HepG2 (cell line): ENCODE measurements around the gene CYTH1. TPM values are rescaled to one million over a fixed set of nuclear protein-coding genes. Genes with fewer than 3 reads are reported as not detected.

ENCODE experiments used
- ATAC-seq: fragments of 200-7000 bp; cut with Tn5 transposase; 3 replicates; pipeline ENCODE4 v1.9.1; 2020; ENCODE audit warnings: mild to moderate bottlenecking, moderate library complexity
- BruUV-seq: library from RNA; stranded (reverse); fragments of 400-500 nt; replicated peaks from 2 replicates; lab custom pipeline; 2021; lab: Mats Ljungman, UMichigan
- CTCF ChIA-PET: fragments of 300-600 bp; formaldehyde crosslinking; extraction: SDS; loops from one replicate; lab custom pipeline; 2021; ENCODE audit warnings: low total read pairs, inconsistent platforms, low intra/inter-chr PET ratio; lab: Yijun Ruan, JAX
- POLR2A ChIA-PET: fragments of 350-600 bp; sonication (Branson Sonifier 250); formaldehyde crosslinking; loops from one replicate; lab custom pipeline; 2020; ENCODE audit warnings: antibody characterized with exemption, inconsistent platforms; lab: Yijun Ruan, JAX
- DNase-seq: peaks from one replicate; pipeline ENCODE4 v3.0.0-alpha.2; 2015; ENCODE audit warnings: low spot score
- FAIRE-seq: peaks from 3 replicates; lab custom pipeline; 2011; peaks lifted over from hg19 to GRCh38; lab: Jason Lieb, UNC
- H2AFZ ChIP-seq: one replicate; pipeline ENCODE4 v1.6.1; 2011; ENCODE audit warnings: low read length, inconsistent platforms
- H3K27ac ChIP-seq: fragments of 300-600 bp; 3 replicates; pipeline ENCODE4 v1.8.0; 2011; ENCODE audit warnings: mixed run types, mild to moderate bottlenecking, mixed read lengths, low read length, inconsistent platforms; ENCODE audit not compliant: insufficient read depth; ENCODE audit errors: extremely low read length
- H3K27me3 ChIP-seq, 2 experiments: fragments of 200-600 bp in 1 of 2; 2 replicates in 1 of 2; 3 replicates in 1 of 2; pipeline versions ENCODE4 v1.6.0 to v1.8.0; 2011; ENCODE audit warnings: low read length in 2 of 2, mild to moderate bottlenecking in 2 of 2, moderate library complexity in 2 of 2, inconsistent platforms in 1 of 2; ENCODE audit not compliant: insufficient read depth in 2 of 2, control insufficient read depth in 1 of 2
- H3K36me3 ChIP-seq, 2 experiments: fragments of 200-600 bp in 1 of 2; replicated peaks in 1 of 2; 2 replicates in 1 of 2; 3 replicates in 1 of 2; pipeline versions ENCODE4 v1.5.1 to v1.8.0; 2011; ENCODE audit warnings: low read length in 2 of 2, inconsistent platforms in 1 of 2; ENCODE audit not compliant: insufficient read depth in 2 of 2, control insufficient read depth in 1 of 2
- H3K4me1 ChIP-seq: 2 replicates; pipeline ENCODE4 v1.5.1; 2012; ENCODE audit warnings: low read length, inconsistent platforms; ENCODE audit not compliant: insufficient read depth
- H3K4me2 ChIP-seq: 2 replicates; pipeline ENCODE4 v1.6.0; 2011; ENCODE audit warnings: low read depth, low read length, inconsistent platforms
- H3K4me3 ChIP-seq, 3 experiments: fragments of 200-600 bp in 1 of 3; sonication (generic), shearing (Covaris generic) in 1 of 3; replicated peaks in 1 of 3; 2 replicates each; pipeline ENCODE4 v1.5.1; 2011 to 2016; ENCODE audit warnings: low read length in 3 of 3, inconsistent platforms in 2 of 3, low read depth in 2 of 3, mild to moderate bottlenecking in 2 of 3, control low read depth in 1 of 3, mixed read lengths in 1 of 3; ENCODE audit not compliant: insufficient read depth in 1 of 3
- H3K79me2 ChIP-seq: one replicate; pipeline ENCODE4 v1.6.1; 2011; ENCODE audit warnings: low read length, inconsistent platforms; ENCODE audit not compliant: insufficient read depth
- H3K9ac ChIP-seq: 2 replicates; pipeline ENCODE4 v1.6.0; 2011; ENCODE audit warnings: mild to moderate bottlenecking, low read depth, low read length, inconsistent platforms; ENCODE audit not compliant: insufficient read depth
- H3K9me3 ChIP-seq: 2 replicates; pipeline ENCODE4 v1.5.1; 2012; ENCODE audit warnings: mild to moderate bottlenecking, low read length
- H4K20me1 ChIP-seq: 2 replicates; pipeline ENCODE4 v1.6.0; 2011; ENCODE audit warnings: inconsistent platforms, mild to moderate bottlenecking, low read length, moderate library complexity; ENCODE audit not compliant: insufficient read depth
- BRD4 ChIP-seq: sonication (generic); formaldehyde crosslinking; IDR thresholded peaks from 2 replicates; pipeline ENCODE4 v1.4.0; 2020; ENCODE audit warnings: missing genetic modification reagents
- HOXD1 ChIP-seq: sonication (generic); formaldehyde crosslinking; IDR thresholded peaks from 2 replicates; pipeline ENCODE4 v1.5.0; 2020; ENCODE audit warnings: missing genetic modification reagents
- NR2C2 ChIP-seq: sonication (generic); formaldehyde crosslinking; IDR thresholded peaks from 2 replicates; pipeline ENCODE4 v1.4.0; 2020; ENCODE audit warnings: missing genetic modification reagents, mild to moderate bottlenecking, moderate library complexity, borderline replicate concordance
- POLR2AphosphoS5 ChIP-seq: IDR thresholded peaks from 2 replicates; pipeline ENCODE4 v1.6.1; 2012; ENCODE audit warnings: low read depth, low read length
- SKI ChIP-seq: fragments of 450-650 bp; IDR thresholded peaks from one replicate; pipeline ENCODE4 v1.6.1; 2018; ENCODE audit warnings: mild to moderate bottlenecking; ENCODE audit not compliant: partially characterized antibody
- THAP9 ChIP-seq: sonication (generic); formaldehyde crosslinking; IDR thresholded peaks from 2 replicates; pipeline ENCODE4; 2020; ENCODE audit warnings: missing genetic modification reagents, mild to moderate bottlenecking, borderline replicate concordance
- ZBTB38 ChIP-seq: sonication (generic); formaldehyde crosslinking; IDR thresholded peaks from 2 replicates; pipeline ENCODE4 v1.5.1; 2020; ENCODE audit warnings: mild to moderate bottlenecking, missing genetic modification reagents
- ZBTB4 ChIP-seq: sonication (generic); formaldehyde crosslinking; IDR thresholded peaks from 2 replicates; pipeline ENCODE4 v1.4.0; 2020; ENCODE audit warnings: missing genetic modification reagents, mild to moderate bottlenecking, borderline replicate concordance
- ZFX ChIP-seq: sonication (generic); formaldehyde crosslinking; IDR thresholded peaks from 2 replicates; pipeline ENCODE4 v1.4.0; 2020; ENCODE audit warnings: mild to moderate bottlenecking, low read depth, missing genetic modification reagents, moderate library complexity
- ZMYM2 ChIP-seq: sonication (generic); formaldehyde crosslinking; IDR thresholded peaks from 2 replicates; pipeline ENCODE4 v1.8.0; 2022; ENCODE audit warnings: mild to moderate bottlenecking, missing genetic modification reagents
- ZNF33A ChIP-seq: sonication (generic); formaldehyde crosslinking; IDR thresholded peaks from 2 replicates; pipeline ENCODE4 v1.5.1; 2020; ENCODE audit warnings: missing genetic modification reagents, mild to moderate bottlenecking, moderate library complexity, borderline replicate concordance
- ZNF343 ChIP-seq: sonication (generic); formaldehyde crosslinking; IDR thresholded peaks from 2 replicates; pipeline ENCODE4 v1.4.0; 2020; ENCODE audit warnings: mild to moderate bottlenecking, missing genetic modification reagents
- WGBS: methylation state at CpG from one replicate; pipeline ENCODE4 v1.1.6; 2017; ENCODE audit warnings: low lambda C conversion rate; 5-methylcytosine and 5-hydroxymethylcytosine counted together
- in situ Hi-C: cut with HindIII; loops from 2 replicates; pipeline ENCODE4 v1.10.0; 2017; ENCODE audit warnings: low pct_unique_long_range_greater_than_20kb; ENCODE audit not compliant: extremely low pct_ligation_motif_present
- intact Hi-C: fragments of 100-400 bp; cut with micrococcal nuclease; formaldehyde crosslinking; loops from one replicate; pipeline ENCODE4 v1.10.0; 2022; ENCODE audit not compliant: unreplicated experiment
- polyA plus RNA-seq, 8 experiments: library from polyadenylated mRNA; depleted of rRNA in 3 of 8; stranded (reverse) in 7 of 8; unstranded in 1 of 8; fragments of >200 nt; fragmentation: Illumina TruSeq in 4 of 8; extraction: Trizol in 4 of 8; gene quantifications; 2 replicates each; pipeline versions ENCODE4 v1.2.1 to v1.2.3, GENCODE V29; 2011 to 2016; ENCODE audit warnings: low read depth in 4 of 8, missing spikeins in 1 of 8, mixed read lengths in 1 of 8; ENCODE audit not compliant: insufficient read depth in 1 of 8
- total RNA-seq, 5 experiments: library from RNA; depleted of rRNA; stranded (reverse); fragments of >200 nt; fragmentation: Illumina TruSeq; extraction: Trizol; gene quantifications; 2 replicates each; pipeline ENCODE4 v1.2.3, GENCODE V29; 2016; ENCODE audit warnings: low read depth in 1 of 5
- TF ChIP-seq, protein P1 (sequence below): sonication (generic); formaldehyde crosslinking; IDR thresholded peaks from 2 replicates; pipeline ENCODE4 v1.8.1; 2023; ENCODE audit warnings: mild to moderate bottlenecking, missing genetic modification reagents, borderline replicate concordance
- TF ChIP-seq, protein P2 (sequence below): sonication (generic); formaldehyde crosslinking; IDR thresholded peaks from 2 replicates; pipeline ENCODE4 v1.8.0; 2022; ENCODE audit warnings: missing genetic modification reagents, mild to moderate bottlenecking, moderate library complexity, borderline replicate concordance

CYTH1 gene
- total and polyA plus RNA-seq, 2 of the 13 experiments (the other 11 are each of a cell fraction or from before 2014, with no cell fraction given): 20.1 to 48.9 TPM

GRCh38 chr17:78667741-78668640, 114.1 kb downstream of the CYTH1 start:
- Histone ChIP-seq H3K27ac (no peak overlapping the region), H3K9me3 (no peaks in the 10 kb centered on the region), H3K4me1 (peaks cover 42% of the 10 kb centered on the region), H3K79me2 (no peaks in the 10 kb centered on the region), H4K20me1 (no peaks in the 10 kb centered on the region), H3K4me2 (no peak overlapping the region), H3K27me3 (no peaks in the 10 kb centered on the region), H3K9ac (no peak overlapping the region), H2AFZ (no peak overlapping the region), H3K4me3 (no peak overlapping the region), H3K36me3 (peaks cover 0 to 1% of the 10 kb centered on the region in 2 experiments; a peak in 3 of 5 replicates)
- in situ Hi-C loops: no loop called here
- BruUV-seq: no TSS peak
- intact Hi-C loops: no loop called here
- POLR2A ChIA-PET: no interaction called here
- 91% methylated on average over 30 of the region's 30 CpGs for WGBS
- FAIRE-seq (no peak), ATAC-seq (no peak), DNase-seq (no peak)
- CTCF ChIA-PET: no interaction called here
- TF ChIP-seq ZNF343 (CRISPR knock-in tag) (no peak), THAP9 (CRISPR knock-in tag) (0 out of 2 replicates have a peak, but pooled peaks have one; percentile 23), ZBTB4 (CRISPR knock-in tag) (0 out of 2 replicates have a peak, but pooled peaks have one; percentile 40), SKI (no peak), ZFX (peak; percentile 8; the same call in 1 of the 2 replicates), ZBTB38 (CRISPR knock-in tag) (peak; percentile 41; the same call in 1 of the 2 replicates), POLR2AphosphoS5 (no peak), ZNF33A (CRISPR knock-in tag) (no peak), ZMYM2 (CRISPR knock-in tag) (0 out of 2 replicates have a peak, but pooled peaks have one; percentile 15), BRD4 (CRISPR knock-in tag) (no peak), NR2C2 (CRISPR knock-in tag) (no peak), HOXD1 (CRISPR knock-in tag) (no peak)
- TF ChIP-seq, protein P1, sequence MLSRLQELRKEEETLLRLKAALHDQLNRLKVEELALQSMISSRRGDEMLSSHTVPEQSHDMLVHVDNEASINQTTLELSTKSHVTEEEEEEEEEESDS: no peak
- TF ChIP-seq, protein P2, sequence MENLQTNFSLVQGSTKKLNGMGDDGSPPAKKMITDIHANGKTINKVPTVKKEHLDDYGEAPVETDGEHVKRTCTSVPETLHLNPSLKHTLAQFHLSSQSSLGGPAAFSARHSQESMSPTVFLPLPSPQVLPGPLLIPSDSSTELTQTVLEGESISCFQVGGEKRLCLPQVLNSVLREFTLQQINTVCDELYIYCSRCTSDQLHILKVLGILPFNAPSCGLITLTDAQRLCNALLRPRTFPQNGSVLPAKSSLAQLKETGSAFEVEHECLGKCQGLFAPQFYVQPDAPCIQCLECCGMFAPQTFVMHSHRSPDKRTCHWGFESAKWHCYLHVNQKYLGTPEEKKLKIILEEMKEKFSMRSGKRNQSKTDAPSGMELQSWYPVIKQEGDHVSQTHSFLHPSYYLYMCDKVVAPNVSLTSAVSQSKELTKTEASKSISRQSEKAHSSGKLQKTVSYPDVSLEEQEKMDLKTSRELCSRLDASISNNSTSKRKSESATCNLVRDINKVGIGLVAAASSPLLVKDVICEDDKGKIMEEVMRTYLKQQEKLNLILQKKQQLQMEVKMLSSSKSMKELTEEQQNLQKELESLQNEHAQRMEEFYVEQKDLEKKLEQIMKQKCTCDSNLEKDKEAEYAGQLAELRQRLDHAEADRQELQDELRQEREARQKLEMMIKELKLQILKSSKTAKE: 0 out of 2 replicates have a peak, but pooled peaks have one; percentile 9
